HCT116 (cell line): ENCODE measurements around the gene PPM1B. TPM values are rescaled to one million over a fixed set of nuclear protein-coding genes. Genes with fewer than 3 reads are reported as not detected.

Experiments used
- ATAC-seq: fragments of 200-7000 bp; cut with Tn5 transposase; 2 replicates; pipeline ENCODE4 v1.9.1; 2020; ENCODE audit warnings: mild to moderate bottlenecking, moderate library complexity
- BruUV-seq: library from RNA; stranded (reverse); fragments of 400-500 nt; replicated peaks from 2 replicates; lab custom pipeline; 2021; lab: Mats Ljungman, UMichigan
- CTCF ChIA-PET: fragments of 300-600 bp; sonication (Branson Sonifier 250); formaldehyde crosslinking; loops from one replicate; lab custom pipeline; 2021; ENCODE audit warnings: antibody characterized with exemption; lab: Charles Lee
- POLR2A ChIA-PET: fragments of 300-600, 350-600 bp; sonication (Branson Sonifier 250); formaldehyde crosslinking; loops from one replicate; lab custom pipeline; 2021; ENCODE audit warnings: antibody characterized with exemption; lab: Charles Lee
- RAD21 ChIA-PET, 2 experiments: fragments of 300-600 bp; sonication (Branson Sonifier 250); formaldehyde crosslinking; loops; one replicate each; lab custom pipeline; 2023; ENCODE audit warnings: low total read pairs in 2 of 2; ENCODE audit not compliant: uncharacterized antibody in 2 of 2, unreplicated experiment in 2 of 2, low non-redundant PET in 1 of 2; lab: Charles Lee
- DNase-seq: peaks from one replicate; pipeline ENCODE4 v3.0.0-alpha.2; 2010; ENCODE audit warnings: low read depth, low spot score
- H2AFZ ChIP-seq: fragments of 200-600 bp; shearing (Covaris generic), sonication (generic); 2 replicates; pipeline ENCODE4 v1.6.1; 2017; ENCODE audit warnings: low read depth, mixed run types, mixed read lengths, antibody characterized with exemption, low read length; ENCODE audit not compliant: poor library complexity, severe bottlenecking
- H3K27ac ChIP-seq: 2 replicates; pipeline ENCODE4 v1.5.1; 2012; ENCODE audit warnings: low read depth, low read length
- H3K27me3 ChIP-seq: fragments of 200-600 bp; sonication (generic); 2 replicates; pipeline ENCODE4 v1.6.1; 2016; ENCODE audit warnings: mixed run types, low read length, mixed read lengths; ENCODE audit not compliant: insufficient read depth
- H3K36me3 ChIP-seq, 2 experiments: fragments of 200-500 bp in 1 of 2; fragments of 200-600 bp in 1 of 2; sonication (Bioruptor generic) in 1 of 2; sonication (generic) in 1 of 2; 2 replicates each; pipeline versions ENCODE4 v1.5.1 to v1.6.1; 2014 to 2016; ENCODE audit warnings: low read length in 2 of 2, inconsistent platforms in 1 of 2, mixed read lengths in 1 of 2, mixed run types in 1 of 2; ENCODE audit not compliant: insufficient read depth in 2 of 2, control insufficient read depth in 1 of 2
- H3K4me1 ChIP-seq, 2 experiments: fragments of 200-600 bp in 1 of 2; sonication (generic) in 1 of 2; 2 replicates each; pipeline versions ENCODE4 v1.5.1 to v1.6.1; 2012 to 2017; ENCODE audit warnings: low read length in 2 of 2, inconsistent platforms in 1 of 2, mild to moderate bottlenecking in 1 of 2, mixed read lengths in 1 of 2, mixed run types in 1 of 2, moderate library complexity in 1 of 2; ENCODE audit not compliant: insufficient read depth in 2 of 2, control insufficient read depth in 1 of 2
- H3K4me2 ChIP-seq: fragments of 200-600 bp; sonication (generic); 2 replicates; pipeline ENCODE4 v1.6.1; 2017; ENCODE audit warnings: mixed run types, low read length, mixed read lengths
- H3K4me3 ChIP-seq, 2 experiments: fragments of 200-600 bp in 1 of 2; sonication (generic) in 1 of 2; replicated peaks in 1 of 2; 2 replicates each; pipeline ENCODE4 v1.5.1; 2011 to 2016; ENCODE audit warnings: low read length in 2 of 2, control low read depth in 1 of 2, low read depth in 1 of 2, mild to moderate bottlenecking in 1 of 2, mixed read lengths in 1 of 2, mixed run types in 1 of 2
- H3K79me2 ChIP-seq: fragments of 200-600 bp; sonication (generic); 2 replicates; pipeline ENCODE4 v1.6.1; 2017; ENCODE audit warnings: mild to moderate bottlenecking, mixed run types, low read length, moderate library complexity, mixed read lengths; ENCODE audit not compliant: insufficient read depth
- H3K9ac ChIP-seq: fragments of 200-600 bp; sonication (generic); 2 replicates; pipeline ENCODE4 v1.6.1; 2016; ENCODE audit warnings: low read length, mixed read lengths
- H3K9me2 ChIP-seq: fragments of 200-600 bp; sonication (generic), shearing (Covaris generic); 2 replicates; pipeline ENCODE4 v1.6.1; 2017; ENCODE audit warnings: mixed run types, mild to moderate bottlenecking, moderate library complexity; ENCODE audit not compliant: insufficient read depth
- H3K9me3 ChIP-seq, 2 experiments: fragments of 200-500 bp in 1 of 2; fragments of 200-600 bp in 1 of 2; sonication (Bioruptor generic) in 1 of 2; sonication (generic) in 1 of 2; 2 replicates each; pipeline ENCODE4 v1.6.1; 2014 to 2017; ENCODE audit warnings: low read length in 2 of 2, mixed read lengths in 2 of 2, inconsistent platforms in 1 of 2, low read depth in 1 of 2, mild to moderate bottlenecking in 1 of 2, mixed run types in 1 of 2, moderate library complexity in 1 of 2; ENCODE audit not compliant: control insufficient read depth in 1 of 2, insufficient read depth in 1 of 2
- H4K20me1 ChIP-seq: fragments of 200-600 bp; sonication (generic), shearing (Covaris generic); 2 replicates; pipeline ENCODE4 v1.6.1; 2017; ENCODE audit warnings: mixed run types, mild to moderate bottlenecking, moderate library complexity; ENCODE audit not compliant: insufficient read depth
- ATF3 ChIP-seq: IDR thresholded peaks from 2 replicates; pipeline ENCODE4 v1.6.1; 2012
- CBX3 ChIP-seq: IDR thresholded peaks from 2 replicates; pipeline ENCODE4 v1.6.1; 2012; ENCODE audit warnings: low read depth
- EGR1 ChIP-seq: IDR thresholded peaks from 2 replicates; pipeline ENCODE4 v1.6.1; 2012; ENCODE audit warnings: low read depth
- EZH2phosphoT487 ChIP-seq: fragments of 200-600 bp; IDR thresholded peaks from 2 replicates; pipeline ENCODE4 v1.6.1; 2018; ENCODE audit warnings: antibody characterized with exemption, borderline replicate concordance
- REST ChIP-seq: IDR thresholded peaks from 2 replicates; pipeline ENCODE4 v1.6.1; 2012; ENCODE audit warnings: low read depth
- SP1 ChIP-seq: IDR thresholded peaks from 2 replicates; pipeline ENCODE4 v1.6.1; 2012; ENCODE audit warnings: low read depth
- SRF ChIP-seq: IDR thresholded peaks from 2 replicates; pipeline ENCODE4 v1.6.1; 2012; ENCODE audit warnings: low read depth
- ZFX ChIP-seq: fragments of 450-650 bp; IDR thresholded peaks from 2 replicates; pipeline ENCODE4 v1.6.1; 2017
- intact Hi-C: fragments of 100-400 bp; cut with micrococcal nuclease; formaldehyde crosslinking; loops from 2 replicates; pipeline ENCODE4 v1.10.0; 2022
- total RNA-seq: library from RNA; stranded (reverse); gene quantifications from one replicate; pipeline ENCODE4 v1.2.1, GENCODE V29; 2021; ENCODE audit not compliant: unreplicated experiment
- TF ChIP-seq, protein P1 (sequence below), 3 experiments: fragments of 200-600 bp in 1 of 3; sonication (generic) in 1 of 3; IDR thresholded peaks in 2 of 3; conservative IDR thresholded peaks in 1 of 3; 2 replicates each; pipeline ENCODE4 v1.5.1; 2012 to 2017; ENCODE audit warnings: low read depth in 2 of 3, low read length in 2 of 3, antibody characterized with exemption in 1 of 3, borderline replicate concordance in 1 of 3, control low read depth in 1 of 3, mild to moderate bottlenecking in 1 of 3, mixed read lengths in 1 of 3, mixed run types in 1 of 3, moderate library complexity in 1 of 3; ENCODE audit not compliant: insufficient read depth in 1 of 3
- TF ChIP-seq, protein P2 (sequence below): IDR thresholded peaks from 2 replicates; pipeline ENCODE4 v1.6.1; 2011; ENCODE audit warnings: mild to moderate bottlenecking, low read length, moderate library complexity; ENCODE audit not compliant: insufficient replicate concordance; ENCODE audit errors: extremely low read depth

PPM1B gene
- total RNA-seq, 1 experiment from 2014 or later: 36.9 TPM

- H3K27ac ChIP-seq: no peak overlapping the region
- no peaks in the 10 kb centered on the region for H4K20me1 ChIP-seq
- BruUV-seq: no TSS peak
- intact Hi-C loops: no loop called here
- H3K79me2 ChIP-seq: no peaks in the 10 kb centered on the region
- no peak; the same call in 1 of the 2 replicates for ATAC-seq
- TF ChIP-seq CBX3: no peak
- no peak overlapping the region for H3K9ac ChIP-seq
- DNase-seq: no peak
- CTCF ChIA-PET: no interaction called here
- H2AFZ ChIP-seq: no peak overlapping the region
- H3K4me2 ChIP-seq: no peak overlapping the region
- POLR2A ChIA-PET: interaction anchor here (1.0 kb wide), 1 partner anchor 12 kb away, joined by 5 read pairs; the partner anchor contains the start of gene PPM1B
- H3K4me1 ChIP-seq: peaks cover 2 to 6% of the 10 kb centered on the region in 2 experiments; a peak in 1 of 4 replicates
- H3K36me3 ChIP-seq: no peaks in the 10 kb centered on the region
- H3K9me3 ChIP-seq: no peaks in the 10 kb centered on the region
- no peaks in the 10 kb centered on the region; the same call in 1 of the 2 replicates for H3K9me2 ChIP-seq
- no peaks in the 10 kb centered on the region for H3K27me3 ChIP-seq
- H3K4me3 ChIP-seq: no peak overlapping the region
- RAD21 ChIA-PET: no interaction called here
Measured at GRCh38 chr2:44155666-44156446, 12.8 kb upstream of the PPM1B start.

DNA sequence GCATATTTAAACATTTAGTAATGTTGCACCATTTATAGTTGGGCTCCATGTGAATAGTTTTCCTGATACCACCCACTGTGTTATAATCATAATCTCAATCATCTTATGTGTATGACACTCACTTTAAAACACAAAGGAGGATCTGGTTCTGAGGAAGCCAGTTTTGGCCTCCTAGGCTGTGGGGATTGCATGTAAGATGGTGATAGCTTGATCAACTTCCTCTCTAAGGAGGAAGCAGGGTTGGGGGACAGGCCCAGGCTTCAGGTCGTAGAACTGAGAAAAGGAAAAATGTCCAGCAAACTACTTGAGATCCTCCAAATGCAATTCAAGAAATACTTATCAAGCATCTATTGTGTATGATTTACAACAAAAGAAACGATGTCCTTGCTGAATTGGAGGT lies 4.9 kb upstream of the PPM1B start:
- ChIA-PET CTCF (no interaction called here), POLR2A (no interaction called here), RAD21 (no interaction called here)
- no peak overlapping the region for H3K27ac ChIP-seq
- H3K79me2 ChIP-seq: no peaks in the 10 kb centered on the region
- H3K9me2 ChIP-seq: no peaks in the 10 kb centered on the region
- no peak overlapping the region for H3K4me3 ChIP-seq
- no peak overlapping the region for H3K4me2 ChIP-seq
- intact Hi-C loops: no loop called here
- no peak overlapping the region for H2AFZ ChIP-seq
- no peaks in the 10 kb centered on the region for H3K36me3 ChIP-seq
- BruUV-seq: no TSS peak
- no peak overlapping the region for H3K9ac ChIP-seq
- H4K20me1 ChIP-seq: no peaks in the 10 kb centered on the region
- no peaks in the 10 kb centered on the region for H3K9me3 ChIP-seq
- no peak for ATAC-seq
- no peak for DNase-seq
- peaks cover 0 to 17% of the 10 kb centered on the region in 2 experiments; a peak in 3 of 4 replicates for H3K4me1 ChIP-seq
- no peaks in the 10 kb centered on the region for H3K27me3 ChIP-seq
- TF ChIP-seq SRF (no peak), ATF3 (no peak), EZH2phosphoT487 (no peak), CBX3 (no peak), EGR1 (no peak), SP1 (no peak), REST (no peak), ZFX (no peak)
- TF ChIP-seq, protein P1, sequence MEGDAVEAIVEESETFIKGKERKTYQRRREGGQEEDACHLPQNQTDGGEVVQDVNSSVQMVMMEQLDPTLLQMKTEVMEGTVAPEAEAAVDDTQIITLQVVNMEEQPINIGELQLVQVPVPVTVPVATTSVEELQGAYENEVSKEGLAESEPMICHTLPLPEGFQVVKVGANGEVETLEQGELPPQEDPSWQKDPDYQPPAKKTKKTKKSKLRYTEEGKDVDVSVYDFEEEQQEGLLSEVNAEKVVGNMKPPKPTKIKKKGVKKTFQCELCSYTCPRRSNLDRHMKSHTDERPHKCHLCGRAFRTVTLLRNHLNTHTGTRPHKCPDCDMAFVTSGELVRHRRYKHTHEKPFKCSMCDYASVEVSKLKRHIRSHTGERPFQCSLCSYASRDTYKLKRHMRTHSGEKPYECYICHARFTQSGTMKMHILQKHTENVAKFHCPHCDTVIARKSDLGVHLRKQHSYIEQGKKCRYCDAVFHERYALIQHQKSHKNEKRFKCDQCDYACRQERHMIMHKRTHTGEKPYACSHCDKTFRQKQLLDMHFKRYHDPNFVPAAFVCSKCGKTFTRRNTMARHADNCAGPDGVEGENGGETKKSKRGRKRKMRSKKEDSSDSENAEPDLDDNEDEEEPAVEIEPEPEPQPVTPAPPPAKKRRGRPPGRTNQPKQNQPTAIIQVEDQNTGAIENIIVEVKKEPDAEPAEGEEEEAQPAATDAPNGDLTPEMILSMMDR (IDR thresholded peaks at IDR 0.05 in 2 of 3, conservative IDR thresholded peaks at IDR 0.05 in 1 of 3; ENCODE audit: borderline replicate concordance in 1 of 3, insufficient read depth in 1 of 3, low read depth in 2 of 3, low read length in 2 of 3): no peak
- TF ChIP-seq, protein P2, sequence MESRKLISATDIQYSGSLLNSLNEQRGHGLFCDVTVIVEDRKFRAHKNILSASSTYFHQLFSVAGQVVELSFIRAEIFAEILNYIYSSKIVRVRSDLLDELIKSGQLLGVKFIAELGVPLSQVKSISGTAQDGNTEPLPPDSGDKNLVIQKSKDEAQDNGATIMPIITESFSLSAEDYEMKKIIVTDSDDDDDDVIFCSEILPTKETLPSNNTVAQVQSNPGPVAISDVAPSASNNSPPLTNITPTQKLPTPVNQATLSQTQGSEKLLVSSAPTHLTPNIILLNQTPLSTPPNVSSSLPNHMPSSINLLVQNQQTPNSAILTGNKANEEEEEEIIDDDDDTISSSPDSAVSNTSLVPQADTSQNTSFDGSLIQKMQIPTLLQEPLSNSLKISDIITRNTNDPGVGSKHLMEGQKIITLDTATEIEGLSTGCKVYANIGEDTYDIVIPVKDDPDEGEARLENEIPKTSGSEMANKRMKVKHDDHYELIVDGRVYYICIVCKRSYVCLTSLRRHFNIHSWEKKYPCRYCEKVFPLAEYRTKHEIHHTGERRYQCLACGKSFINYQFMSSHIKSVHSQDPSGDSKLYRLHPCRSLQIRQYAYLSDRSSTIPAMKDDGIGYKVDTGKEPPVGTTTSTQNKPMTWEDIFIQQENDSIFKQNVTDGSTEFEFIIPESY: no peak
